Right lobe of liver (tissue), 6 donors: Measurements from ENCODE around the gene EFHD2. TPM values are rescaled to one million over a fixed set of nuclear protein-coding genes. Genes with fewer than 3 reads are reported as not detected.

Experiments used
- ATAC-seq, 4 donors: fragments of 200-7000 bp; cut with Tn5 transposase; one replicate each; pipeline ENCODE4 v1.9.1; 2020; ENCODE audit warnings: mild to moderate bottlenecking in 4 of 4, moderate library complexity in 4 of 4
- DNase-seq, 3 donors: peaks; one replicate each; pipeline ENCODE4 v3.0.0-alpha.2; 2020
- H3K27ac ChIP-seq, 3 donors: fragments of 200-600 bp; one replicate each; pipeline ENCODE4 v1.8.0; 2022
- H3K27me3 ChIP-seq, 2 donors: fragments of 200-600 bp; one replicate each; pipeline ENCODE4 v1.8.0; 2022
- H3K36me3 ChIP-seq, 4 donors: fragments of 200-600 bp; sonication (generic) in 1 of 4; one replicate each; pipeline versions ENCODE4 v1.5.1 to v1.8.0; 2017 to 2022; ENCODE audit warnings: control low read depth in 1 of 4
- H3K4me1 ChIP-seq, 4 donors: fragments of 200-600 bp; sonication (generic) in 1 of 4; one replicate each; pipeline versions ENCODE4 v1.5.1 to v1.8.0; 2017 to 2022; ENCODE audit warnings: control low read depth in 1 of 4
- H3K4me3 ChIP-seq, 3 donors: fragments of 200-600 bp; one replicate each; pipeline ENCODE4 v1.8.0; 2022
- H3K9me3 ChIP-seq, 4 donors: fragments of 200-600 bp; sonication (generic) in 1 of 4; one replicate each; pipeline versions ENCODE4 v1.5.1 to v1.8.0; 2017 to 2022; ENCODE audit warnings: control low read depth in 1 of 4
- CTCF ChIP-seq, 4 donors: fragments of 200-600 bp in 3 of 4; fragments of 450-650 bp in 1 of 4; IDR thresholded peaks; one replicate each; pipeline versions ENCODE4 v1.5.1 to v1.8.0; 2016 to 2022; ENCODE audit warnings: antibody characterized with exemption in 4 of 4, mild to moderate bottlenecking in 2 of 4
- POLR2A ChIP-seq: fragments of 450-650 bp; IDR thresholded peaks from one replicate; pipeline ENCODE4 v1.6.1; 2017; ENCODE audit warnings: antibody characterized with exemption, mild to moderate bottlenecking
- WGBS: methylation state at CpG from one replicate; pipeline ENCODE4 v1.1.6; 2018; ENCODE audit warnings: low coverage, low lambda C conversion rate; ENCODE audit not compliant: insufficient coverage; ENCODE audit errors: missing lambda C conversion rate; 5-methylcytosine and 5-hydroxymethylcytosine counted together
- intact Hi-C, 2 donors: fragments of 100-400 bp; cut with DNase I; formaldehyde crosslinking; loops; one replicate each; pipeline versions ENCODE4 v1.11.2 to v1.14.1; 2022
- total RNA-seq, 6 experiments: library from RNA; depleted of rRNA in 2 of 6; stranded (reverse); fragments of >200 nt in 2 of 6; fragmentation: NEBNext Ultra II Directional in 3 of 6; extraction: Animal tissue kit (Norgen Biotek cat#: 25700) in 3 of 6; gene quantifications; one replicate each; pipeline versions ENCODE4 v1.1.0 to v1.2.4, GENCODE V29; 2016 to 2023
- donor health status: DM: no; HTN: yes; CAD: no.
- donor health status: DM: no; HTN: no; CAD: no.
- donor health status: DM: no; HTN: no; CAD: no.
- donor health status: DM: no; HTN: yes; CAD: no.
- donor health status: DM: no; HTN: yes; CAD: no.

EFHD2 gene
- total RNA-seq, 6 experiments from 2014 or later, result 9.9 to 19.4 (median 15.6) TPM

DNA sequence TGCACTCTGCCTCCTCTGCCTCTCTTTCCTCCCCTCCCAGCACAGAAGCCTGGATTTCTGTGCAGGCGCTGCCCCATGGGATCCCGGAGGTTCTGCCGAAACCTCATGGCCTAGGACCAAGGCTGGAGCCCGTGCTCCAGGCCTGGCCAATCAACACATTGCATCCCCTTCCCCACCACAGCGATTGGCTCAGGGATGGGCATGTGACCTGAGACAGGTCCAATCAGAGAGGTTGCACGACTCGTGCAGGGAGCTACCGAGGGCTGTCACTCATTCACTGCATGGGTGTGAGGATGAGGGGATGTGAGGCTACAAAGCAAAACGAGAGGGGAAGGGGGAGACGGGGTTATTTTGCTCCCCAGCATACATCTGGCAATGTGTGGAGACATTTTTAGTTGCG, 62.9 kb downstream of the EFHD2 start:
- Histone ChIP-seq H3K36me3 (no peaks in the 10 kb centered on the region), H3K27me3 (no peaks in the 10 kb centered on the region), H3K4me3 (no peak overlapping the region), H3K9me3 (no peaks in the 10 kb centered on the region), H3K27ac (no peak overlapping the region), H3K4me1 (no peaks in the 10 kb centered on the region)
- TF ChIP-seq POLR2A (no peak), CTCF (IDR thresholded peaks at IDR 0.05) (no peak)
- WGBS, result 66% methylated on average over 6 of the region's 11 CpGs
- ATAC-seq (no peak), DNase-seq (no peak)
- intact Hi-C loops, result no loop called here

- H3K9me3 ChIP-seq, result no peaks in the 10 kb centered on the region
- 78% methylated on average over 3 of the region's 5 CpGs for WGBS
- no peak for DNase-seq
- no peak within 1 kb of the TSS for H3K27ac ChIP-seq
- TF ChIP-seq POLR2A (no peak), CTCF (IDR thresholded peaks at IDR 0.05) (no peak)
- no peaks in the 10 kb centered on the region for H3K4me1 ChIP-seq
- H3K4me3 ChIP-seq, result no peak within 1 kb of the TSS
- intact Hi-C loops, result no loop called here
- H3K27me3 ChIP-seq, result no peaks in the 10 kb centered on the region
- H3K36me3 ChIP-seq, result no peaks in the 10 kb centered on the region
- no peak for ATAC-seq
Measured at GRCh38 chr1:15475752-15476314, 66.1 kb downstream of the EFHD2 start, which contains the start of gene CELA2B. Gene CELA2B (plus strand): TSS chr1:15476104. CDS start chr1:15476126, 22 bp downstream.

GRCh38 chr1:15476927-15477326, 67.2 kb downstream of the EFHD2 start:
- H3K27ac ChIP-seq, result no peak overlapping the region
- ATAC-seq (no peak), DNase-seq (no peak)
- WGBS, result 75% methylated on average over 2 of the region's 3 CpGs
- intact Hi-C loops, result no loop called here
- no peaks in the 10 kb centered on the region for H3K27me3 ChIP-seq
- H3K36me3 ChIP-seq, result no peaks in the 10 kb centered on the region
- TF ChIP-seq CTCF (IDR thresholded peaks at IDR 0.05), result no peak
- TF ChIP-seq POLR2A, result no peak
- H3K9me3 ChIP-seq, result no peaks in the 10 kb centered on the region
- no peak overlapping the region for H3K4me3 ChIP-seq
- H3K4me1 ChIP-seq, result no peaks in the 10 kb centered on the region

DNA sequence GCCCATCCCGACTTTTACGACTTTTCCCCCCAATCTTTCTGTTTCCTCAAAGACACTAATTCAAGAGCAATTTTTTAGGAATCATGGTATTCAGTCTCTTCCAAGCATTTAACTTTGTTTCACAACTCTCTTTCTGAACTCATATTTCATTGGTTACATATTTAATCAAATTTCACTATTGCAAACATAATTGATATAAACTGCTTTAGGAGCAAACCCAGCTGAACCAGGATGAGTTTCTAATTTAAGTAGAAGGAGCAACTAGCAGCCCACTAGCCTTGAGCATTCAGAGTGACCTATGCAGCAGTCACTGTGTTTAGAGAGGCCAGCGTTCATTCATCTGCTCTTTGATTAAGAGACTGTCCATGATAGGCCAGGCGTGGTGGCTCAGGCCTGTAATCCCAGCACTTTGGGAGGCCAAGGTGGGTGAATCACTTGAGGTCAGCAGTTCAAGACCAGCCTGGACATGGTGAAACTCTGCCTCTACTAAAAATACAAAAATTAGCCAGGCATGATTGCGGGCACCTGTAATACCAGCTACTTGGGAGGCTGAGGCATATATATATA, 68.0 kb downstream of the EFHD2 start:
- Histone ChIP-seq H3K27me3 (no peaks in the 10 kb centered on the region), H3K4me1 (no peaks in the 10 kb centered on the region), H3K4me3 (no peak overlapping the region), H3K36me3 (no peaks in the 10 kb centered on the region), H3K9me3 (no peaks in the 10 kb centered on the region), H3K27ac (no peak overlapping the region)
- TF ChIP-seq POLR2A, result no peak
- no peak for TF ChIP-seq CTCF (IDR thresholded peaks at IDR 0.05)
- WGBS, result 93% methylated on average over 5 of the region's 5 CpGs
- intact Hi-C loops, result no loop called here
- DNase-seq (no peak), ATAC-seq (no peak)

Other genes with a start within 250 kb of the EFHD2 start
- gene FHAD1, start 162.7 kb upstream of the EFHD2 start, total RNA-seq, result under 1 TPM in 3 of 6 experiments, not detected in 3; 0.06 to 0.53 (median 0.12) TPM
- gene CTRC, start 28.6 kb downstream of the EFHD2 start, total RNA-seq, result not detected
- gene CELA2A, start 46.8 kb downstream of the EFHD2 start, total RNA-seq, result not detected
- not detected for gene CELA2B, start 66.2 kb downstream of the EFHD2 start, total RNA-seq
- 1 to 10 TPM; 2.3 to 9.0 (median 8.2) TPM for gene CASP9, start 114.3 kb downstream of the EFHD2 start, total RNA-seq
- 10 to 100 TPM in 4 of 6 experiments, 1 to 10 TPM in 2; 8.4 to 15.0 (median 11.9) TPM for gene DNAJC16, start 117.0 kb downstream of the EFHD2 start, total RNA-seq
- gene AGMAT, start 175.2 kb downstream of the EFHD2 start, total RNA-seq, result 10 to 100 TPM; 49.4 to 79.9 (median 66.1) TPM
- gene DDI2, start 207.6 kb downstream of the EFHD2 start, total RNA-seq, result 10 to 100 TPM; 24.9 to 70.0 (median 42.9) TPM